MM.1S (cell line): ENCODE data around the gene DCLK1.

Source experiments
- DNase-seq: peaks from one replicate; pipeline ENCODE4 v3.0.0-alpha.2; 2015
- H2AFZ ChIP-seq: fragments of 300-600 bp; sonication (generic); 2 replicates; pipeline ENCODE4 v1.6.0; 2016; ENCODE audit warnings: antibody characterized with exemption, low read length
- H3F3A ChIP-seq: fragments of 300-600 bp; sonication (generic); 2 replicates; pipeline ENCODE4 v1.6.1; 2016; ENCODE audit warnings: mild to moderate bottlenecking, antibody characterized with exemption, low read length, moderate library complexity, mixed read lengths; ENCODE audit not compliant: insufficient read depth
- H3K27ac ChIP-seq: fragments of 300-600 bp; sonication (generic); 2 replicates; pipeline ENCODE4 v1.5.1; 2016; ENCODE audit warnings: mild to moderate bottlenecking, low read length
- H3K27me3 ChIP-seq: fragments of 300-600 bp; sonication (generic); replicated peaks from 2 replicates; pipeline ENCODE4 v1.6.0; 2016; ENCODE audit warnings: low read length; ENCODE audit not compliant: insufficient read depth
- H3K36me3 ChIP-seq: fragments of 300-600 bp; sonication (generic); replicated peaks from 2 replicates; pipeline ENCODE4 v1.6.1; 2016; ENCODE audit warnings: mild to moderate bottlenecking, low read length, mixed read lengths; ENCODE audit not compliant: insufficient read depth
- H3K4me1 ChIP-seq: fragments of 300-600 bp; sonication (generic); 2 replicates; pipeline ENCODE4 v1.6.1; 2016; ENCODE audit warnings: low read length, mixed read lengths
- H3K4me2 ChIP-seq: fragments of 300-600 bp; sonication (generic); 2 replicates; pipeline ENCODE4 v1.6.0; 2016; ENCODE audit warnings: low read depth, low read length
- H3K4me3 ChIP-seq: fragments of 300-600 bp; sonication (generic); 2 replicates; pipeline ENCODE4 v1.5.1; 2016; ENCODE audit warnings: low read length, mixed read lengths
- H3K79me2 ChIP-seq: fragments of 300-600 bp; sonication (generic); 2 replicates; pipeline ENCODE4 v1.6.1; 2016; ENCODE audit warnings: mixed run types, low read length, mixed read lengths
- H3K9ac ChIP-seq: fragments of 300-600 bp; sonication (generic); 2 replicates; pipeline ENCODE4 v1.6.1; 2016; ENCODE audit warnings: low read length, mixed read lengths
- H3K9me2 ChIP-seq: fragments of 300-600 bp; sonication (generic); replicated peaks from 2 replicates; pipeline ENCODE4 v1.6.1; 2016; ENCODE audit warnings: mild to moderate bottlenecking, low read length, mixed read lengths; ENCODE audit not compliant: insufficient read depth
- H3K9me3 ChIP-seq: fragments of 300-600 bp; sonication (generic); replicated peaks from 2 replicates; pipeline ENCODE4 v1.6.1; 2016; ENCODE audit warnings: mild to moderate bottlenecking, low read length, mixed read lengths; ENCODE audit not compliant: insufficient read depth
- H4K20me1 ChIP-seq: fragments of 300-600 bp; sonication (generic); 2 replicates; pipeline ENCODE4 v1.6.1; 2016; ENCODE audit warnings: mild to moderate bottlenecking, low read length, moderate library complexity, mixed read lengths; ENCODE audit not compliant: insufficient read depth
- CTCF ChIP-seq: fragments of 300-600 bp; sonication (generic); IDR thresholded peaks from 2 replicates; pipeline ENCODE4 v1.5.1; 2016; ENCODE audit warnings: antibody characterized with exemption, low read length, mixed read lengths
- EZH2 ChIP-seq: fragments of 300-600 bp; sonication (generic); optimal IDR thresholded peaks from 2 replicates; pipeline ENCODE3; 2017; ENCODE audit warnings: low read depth, mild to moderate bottlenecking, antibody characterized with exemption, low read length, mixed read lengths
- EZH2phosphoT487 ChIP-seq: fragments of 300-600 bp; sonication (generic); IDR thresholded peaks from 2 replicates; pipeline ENCODE4 v1.6.1; 2018; ENCODE audit warnings: antibody characterized with exemption, low read length

DCLK1 gene

GRCh38 chr13:36135876-36136275, 4.7 kb upstream of the DCLK1 start:
- Histone ChIP-seq H2AFZ (no peak overlapping the region), H3F3A (no peaks in the 10 kb centered on the region), H3K36me3 (no peaks in the 10 kb centered on the region), H3K9ac (no peak overlapping the region), H3K9me2 (no peaks in the 10 kb centered on the region), H4K20me1 (no peaks in the 10 kb centered on the region), H3K79me2 (no peaks in the 10 kb centered on the region), H3K9me3 (no peaks in the 10 kb centered on the region), H3K4me3 (no peak overlapping the region), H3K27ac (no peak overlapping the region), H3K4me2 (no peak overlapping the region), H3K4me1 (no peaks in the 10 kb centered on the region), H3K27me3 (no peaks in the 10 kb centered on the region)
- TF ChIP-seq EZH2phosphoT487 (no peak), EZH2 (no peak), CTCF (no peak)
- no peak for DNase-seq

- H3K9me2 ChIP-seq, result no peaks in the 10 kb centered on the region
- H3K9me3 ChIP-seq, result no peaks in the 10 kb centered on the region
- H3K4me2 ChIP-seq, result no peak overlapping the region
- no peak for DNase-seq
- H3K9ac ChIP-seq, result no peak overlapping the region
- no peaks in the 10 kb centered on the region for H3K79me2 ChIP-seq
- no peak for TF ChIP-seq CTCF
- H3F3A ChIP-seq, result no peaks in the 10 kb centered on the region
- no peaks in the 10 kb centered on the region for H3K27me3 ChIP-seq
- H2AFZ ChIP-seq, result no peak overlapping the region
- no peaks in the 10 kb centered on the region for H3K36me3 ChIP-seq
- H3K27ac ChIP-seq, result no peak overlapping the region
- H4K20me1 ChIP-seq, result no peaks in the 10 kb centered on the region
- no peak overlapping the region for H3K4me3 ChIP-seq
- H3K4me1 ChIP-seq, result no peaks in the 10 kb centered on the region
Observed at GRCh38 chr13:36134632-36135031, 3.5 kb upstream of the DCLK1 start.

GRCh38 chr13:36133950-36134626, 2.9 kb upstream of the DCLK1 start:
- H3K4me2 ChIP-seq, result no peak overlapping the region
- no peak for DNase-seq
- H3K27ac ChIP-seq, result no peak overlapping the region
- H2AFZ ChIP-seq, result no peak overlapping the region
- TF ChIP-seq EZH2 (no peak), CTCF (no peak), EZH2phosphoT487 (no peak)
- H3K79me2 ChIP-seq, result no peaks in the 10 kb centered on the region
- H3K4me1 ChIP-seq, result no peaks in the 10 kb centered on the region
- no peaks in the 10 kb centered on the region for H3K9me3 ChIP-seq
- H3F3A ChIP-seq, result no peaks in the 10 kb centered on the region
- H3K27me3 ChIP-seq, result no peaks in the 10 kb centered on the region
- H3K9ac ChIP-seq, result no peak overlapping the region
- no peaks in the 10 kb centered on the region for H4K20me1 ChIP-seq
- no peaks in the 10 kb centered on the region for H3K9me2 ChIP-seq
- no peaks in the 10 kb centered on the region for H3K36me3 ChIP-seq
- H3K4me3 ChIP-seq, result no peak overlapping the region
